Measurements from ENCODE around the gene GNG7. TPM values are rescaled to one million over a fixed set of nuclear protein-coding genes. Genes with fewer than 3 reads are reported as not detected.
"Not testable (repeated sequence)": the region's sequence is repeated elsewhere in the genome, so short reads cannot be mapped to it uniquely, and the experiment has no call there.

The GNG7 gene
- total RNA-seq, 1 donor, result 0.72 TPM

- Histone ChIP-seq H3K4me2 (ENCODE audit: insufficient read depth, low read length) (no peak overlapping the region), H3K9me3 (ENCODE audit: low read depth, low read length) (no peaks in the 10 kb centered on the region), H3K4me3 (ENCODE audit: insufficient read depth, low read length) (no peak overlapping the region), H3K4me1 (ENCODE audit: insufficient read depth, low read length) (peaks cover 8% of the 10 kb centered on the region), H3K27ac (ENCODE audit: low read depth, low read length) (no peak overlapping the region), H3K36me3 (ENCODE audit: insufficient read depth, low read length) (no peaks in the 10 kb centered on the region), H3K79me2 (ENCODE audit: insufficient read depth, low read length) (no peaks in the 10 kb centered on the region), H2AFZ (ENCODE audit: low read length) (peak overlapping the region; percentile 54), H3K27me3 (ENCODE audit: insufficient read depth, low read length) (no peaks in the 10 kb centered on the region), H4K20me1 (ENCODE audit: insufficient read depth, low read length) (no peaks in the 10 kb centered on the region)
- TF ChIP-seq CTCF (IDR thresholded peaks at IDR 0.05; ENCODE audit: extremely low read depth, low read depth, low read length), result no peak
- DNase-seq (ENCODE audit: insufficient read length, low spot score, missing footprints), result no peak
Measured at GRCh38 chr19:2464389-2464788, 238.1 kb downstream of the GNG7 start.

GRCh38 chr19:2463694-2464093, 238.8 kb downstream of the GNG7 start:
- H2AFZ ChIP-seq (ENCODE audit: low read length), result peak overlapping the region; percentile 30
- H3K4me3 ChIP-seq (ENCODE audit: insufficient read depth, low read length), result not testable (repeated sequence)

GRCh38 chr19:2462635-2463421, 239.7 kb downstream of the GNG7 start:
- H4K20me1 ChIP-seq (ENCODE audit: insufficient read depth, low read length), result no peaks in the 10 kb centered on the region
- DNase-seq (ENCODE audit: insufficient read length, low spot score, missing footprints), result peak; percentile 98
- H3K4me1 ChIP-seq (ENCODE audit: insufficient read depth, low read length), result peaks cover 2% of the 10 kb centered on the region
- peak overlapping the region; percentile 93 for H3K4me2 ChIP-seq (ENCODE audit: insufficient read depth, low read length)
- no peaks in the 10 kb centered on the region for H3K79me2 ChIP-seq (ENCODE audit: insufficient read depth, low read length)
- peak overlapping the region; percentile 91 for H3K4me3 ChIP-seq (ENCODE audit: insufficient read depth, low read length)
- no peaks in the 10 kb centered on the region for H3K36me3 ChIP-seq (ENCODE audit: insufficient read depth, low read length)
- H2AFZ ChIP-seq (ENCODE audit: low read length), result peak overlapping the region; percentile 86
- H3K27ac ChIP-seq (ENCODE audit: low read depth, low read length), result peak overlapping the region; percentile 5
- no peak for TF ChIP-seq CTCF (IDR thresholded peaks at IDR 0.05; ENCODE audit: extremely low read depth, low read depth, low read length)
- H3K9me3 ChIP-seq (ENCODE audit: low read depth, low read length), result no peaks in the 10 kb centered on the region
- H3K27me3 ChIP-seq (ENCODE audit: insufficient read depth, low read length), result no peaks in the 10 kb centered on the region

More at GRCh38 chr19:2463694-2464093, 238.8 kb downstream of the GNG7 start:
- H3K4me2 ChIP-seq (ENCODE audit: insufficient read depth, low read length); H3K27me3 ChIP-seq (ENCODE audit: insufficient read depth, low read length); H3K4me1 ChIP-seq (ENCODE audit: insufficient read depth, low read length); H3K36me3 ChIP-seq (ENCODE audit: insufficient read depth, low read length); DNase-seq (ENCODE audit: insufficient read length, low spot score, missing footprints); H4K20me1 ChIP-seq (ENCODE audit: insufficient read depth, low read length); H3K79me2 ChIP-seq (ENCODE audit: insufficient read depth, low read length); H3K27ac ChIP-seq (ENCODE audit: low read depth, low read length); H3K9me3 ChIP-seq (ENCODE audit: low read depth, low read length): not testable (repeated sequence)

GRCh38 chr19:2461751-2462634, 240.5 kb downstream of the GNG7 start:
- Histone ChIP-seq H2AFZ (ENCODE audit: low read length) (peak overlapping the region; percentile 86), H3K4me3 (ENCODE audit: insufficient read depth, low read length) (peak overlapping the region; percentile 91), H3K4me1 (ENCODE audit: insufficient read depth, low read length) (peaks cover 2% of the 10 kb centered on the region), H4K20me1 (ENCODE audit: insufficient read depth, low read length) (no peaks in the 10 kb centered on the region), H3K4me2 (ENCODE audit: insufficient read depth, low read length) (peak overlapping the region; percentile 93), H3K9me3 (ENCODE audit: low read depth, low read length) (no peaks in the 10 kb centered on the region), H3K27ac (ENCODE audit: low read depth, low read length) (peak overlapping the region; percentile 5), H3K79me2 (ENCODE audit: insufficient read depth, low read length) (peaks cover 7% of the 10 kb centered on the region), H3K36me3 (ENCODE audit: insufficient read depth, low read length) (no peaks in the 10 kb centered on the region), H3K27me3 (ENCODE audit: insufficient read depth, low read length) (no peaks in the 10 kb centered on the region)
- DNase-seq (ENCODE audit: insufficient read length, low spot score, missing footprints), result peak; percentile 98
- no peak for TF ChIP-seq CTCF (IDR thresholded peaks at IDR 0.05; ENCODE audit: extremely low read depth, low read depth, low read length)

Small RNA genes within 50 kb of the gene (small RNA-seq; reads per million reads assigned to genes)
- not detected for gene MIR7850
- not detected for gene RN7SL121P
- gene RNU6-993P, result not detected

Other genes with a start within 250 kb of the GNG7 start
- gene LMNB2, start 245.7 kb downstream of the GNG7 start, total RNA-seq, result 24.2 and 24.6 TPM in 2 replicates
- 41.8 and 46.3 TPM in 2 replicates for gene GADD45B, start 226.6 kb downstream of the GNG7 start, total RNA-seq
- gene DIRAS1, start 18.7 kb upstream of the GNG7 start, total RNA-seq, result 12.4 and 14.8 TPM in 2 replicates
- 33.0 and 33.7 TPM in 2 replicates for gene SLC39A3, start 37.3 kb upstream of the GNG7 start, total RNA-seq
- gene SGTA, start 80.6 kb upstream of the GNG7 start, total RNA-seq, result 35.9 and 38.7 TPM in 2 replicates
- gene THOP1, start 82.8 kb upstream of the GNG7 start, total RNA-seq, result 45.6 and 49.5 TPM in 2 replicates
- gene ZNF554, start 117.2 kb upstream of the GNG7 start, total RNA-seq, result 5.6 and 5.8 TPM in 2 replicates
- 6.2 and 8.0 TPM in 2 replicates for gene ZNF555, start 138.8 kb upstream of the GNG7 start, total RNA-seq
- not detected in 2 replicates for gene ZNF556, start 164.6 kb upstream of the GNG7 start, total RNA-seq
- gene ZNF57, start 198.2 kb upstream of the GNG7 start, total RNA-seq, result 5.4 and 6.5 TPM in 2 replicates
- gene ZNF77, start 242.3 kb upstream of the GNG7 start, total RNA-seq, result 3.5 and 5.8 TPM in 2 replicates

Data from osteoblast (primary cell).